Measurements from ENCODE around the gene UTP15.
A peak's percentile ranks its signal among the peaks of the same experiment; 100 is the strongest.

- TF ChIP-seq EZH2 (IDR thresholded peaks at IDR 0.05; ENCODE audit: borderline replicate concordance, low read depth, low read length, severe bottlenecking) = no peak
- peak; percentile 49 to 56 for TF ChIP-seq CTCF (IDR thresholded peaks at IDR 0.05; ENCODE audit: extremely low read depth in 1 of 2, insufficient read depth in 1 of 2, low read depth in 1 of 2, low read length in 2 of 2)
Observed at GRCh38 chr5:73591102-73591695, 25.7 kb downstream of the UTP15 start.

Data from endothelial cell of umbilical vein (primary cell).